ENCODE data around the gene MKX. TPM values are rescaled to one million over a fixed set of nuclear protein-coding genes. Genes with fewer than 3 reads are reported as not detected.

Gene MKX
- total RNA-seq, 1 donor from 2014 or later: 5.2 TPM

- H3K27me3 ChIP-seq (ENCODE audit: control insufficient read depth in 3 of 3, insufficient read depth in 3 of 3, low read length in 3 of 3): no peaks in the 10 kb centered on the region
- no peaks in the 10 kb centered on the region for H3K9me3 ChIP-seq (ENCODE audit: control insufficient read depth in 3 of 3, low read length in 3 of 3)
- H3K36me3 ChIP-seq (ENCODE audit: control insufficient read depth in 3 of 3, insufficient read depth in 3 of 3, low read length in 3 of 3): no peaks in the 10 kb centered on the region
- H3K4me1 ChIP-seq (ENCODE audit: control insufficient read depth in 3 of 3, insufficient read depth in 3 of 3, low read length in 3 of 3): peaks cover 0 to 3% (median 0%) of the 10 kb centered on the region in 3 donors
- no peak overlapping the region for H3K4me3 ChIP-seq (ENCODE audit: low read length in 3 of 3)
- no peak overlapping the region for H3K9ac ChIP-seq (ENCODE audit: low read depth in 1 of 3, low read length in 3 of 3)
- no peak overlapping the region for H3K27ac ChIP-seq (ENCODE audit: low read depth, low read length)
Measured at GRCh38 chr10:27661514-27662286, 83.9 kb downstream of the MKX start.

GRCh38 chr10:27660711-27661110, 84.9 kb downstream of the MKX start:
- H3K27me3 ChIP-seq (ENCODE audit: control insufficient read depth in 3 of 3, insufficient read depth in 3 of 3, low read length in 3 of 3): no peaks in the 10 kb centered on the region
- no peak overlapping the region for H3K4me3 ChIP-seq (ENCODE audit: low read length in 3 of 3)
- H3K9ac ChIP-seq (ENCODE audit: low read depth in 1 of 3, low read length in 3 of 3): no peak overlapping the region
- H3K9me3 ChIP-seq (ENCODE audit: control insufficient read depth in 3 of 3, low read length in 3 of 3): no peaks in the 10 kb centered on the region
- no peaks in the 10 kb centered on the region for H3K36me3 ChIP-seq (ENCODE audit: control insufficient read depth in 3 of 3, insufficient read depth in 3 of 3, low read length in 3 of 3)
- H3K27ac ChIP-seq (ENCODE audit: low read depth, low read length): no peak overlapping the region
- H3K4me1 ChIP-seq (ENCODE audit: control insufficient read depth in 3 of 3, insufficient read depth in 3 of 3, low read length in 3 of 3): peaks cover 0 to 3% (median 0%) of the 10 kb centered on the region in 3 donors

GRCh38 chr10:27660268-27660667, 85.4 kb downstream of the MKX start:
- H3K9ac ChIP-seq (ENCODE audit: low read depth in 1 of 3, low read length in 3 of 3): no peak overlapping the region
- H3K4me1 ChIP-seq (ENCODE audit: control insufficient read depth in 3 of 3, insufficient read depth in 3 of 3, low read length in 3 of 3): peaks cover 0 to 3% (median 0%) of the 10 kb centered on the region in 3 donors
- H3K27ac ChIP-seq (ENCODE audit: low read depth, low read length): no peak overlapping the region
- no peaks in the 10 kb centered on the region for H3K9me3 ChIP-seq (ENCODE audit: control insufficient read depth in 3 of 3, low read length in 3 of 3)
- H3K4me3 ChIP-seq (ENCODE audit: low read length in 3 of 3): no peak overlapping the region
- no peaks in the 10 kb centered on the region for H3K36me3 ChIP-seq (ENCODE audit: control insufficient read depth in 3 of 3, insufficient read depth in 3 of 3, low read length in 3 of 3)
- no peaks in the 10 kb centered on the region for H3K27me3 ChIP-seq (ENCODE audit: control insufficient read depth in 3 of 3, insufficient read depth in 3 of 3, low read length in 3 of 3)

- Histone ChIP-seq H3K4me1 (ENCODE audit: control insufficient read depth in 3 of 3, insufficient read depth in 3 of 3, low read length in 3 of 3) (peaks cover 0 to 3% (median 0%) of the 10 kb centered on the region in 3 donors), H3K27ac (ENCODE audit: low read depth, low read length) (no peak overlapping the region), H3K36me3 (ENCODE audit: control insufficient read depth in 3 of 3, insufficient read depth in 3 of 3, low read length in 3 of 3) (no peaks in the 10 kb centered on the region), H3K9me3 (ENCODE audit: control insufficient read depth in 3 of 3, low read length in 3 of 3) (no peaks in the 10 kb centered on the region), H3K9ac (ENCODE audit: low read depth in 1 of 3, low read length in 3 of 3) (peak overlapping the region in 1 of 3 donors; percentile 20), H3K27me3 (ENCODE audit: control insufficient read depth in 3 of 3, insufficient read depth in 3 of 3, low read length in 3 of 3) (no peaks in the 10 kb centered on the region), H3K4me3 (ENCODE audit: low read length in 3 of 3) (no peak overlapping the region)
Measured at GRCh38 chr10:27659786-27660185, 85.8 kb downstream of the MKX start.

- Histone ChIP-seq H3K9ac (ENCODE audit: low read depth in 1 of 3, low read length in 3 of 3) (no peak overlapping the region), H3K4me3 (ENCODE audit: low read length in 3 of 3) (no peak overlapping the region), H3K36me3 (ENCODE audit: control insufficient read depth in 3 of 3, insufficient read depth in 3 of 3, low read length in 3 of 3) (no peaks in the 10 kb centered on the region), H3K4me1 (ENCODE audit: control insufficient read depth in 3 of 3, insufficient read depth in 3 of 3, low read length in 3 of 3) (peaks cover 0 to 3% (median 0%) of the 10 kb centered on the region in 3 donors), H3K27ac (ENCODE audit: low read depth, low read length) (no peak overlapping the region), H3K9me3 (ENCODE audit: control insufficient read depth in 3 of 3, low read length in 3 of 3) (no peaks in the 10 kb centered on the region), H3K27me3 (ENCODE audit: control insufficient read depth in 3 of 3, insufficient read depth in 3 of 3, low read length in 3 of 3) (no peaks in the 10 kb centered on the region)
Measured at GRCh38 chr10:27658788-27659187, 86.8 kb downstream of the MKX start.

GRCh38 chr10:27655296-27655695, 90.3 kb downstream of the MKX start:
- no peak overlapping the region for H3K9ac ChIP-seq (ENCODE audit: low read depth in 1 of 3, low read length in 3 of 3)
- no peaks in the 10 kb centered on the region for H3K4me1 ChIP-seq (ENCODE audit: control insufficient read depth in 3 of 3, insufficient read depth in 3 of 3, low read length in 3 of 3)
- H3K9me3 ChIP-seq (ENCODE audit: control insufficient read depth in 3 of 3, low read length in 3 of 3): no peaks in the 10 kb centered on the region
- no peaks in the 10 kb centered on the region for H3K27me3 ChIP-seq (ENCODE audit: control insufficient read depth in 3 of 3, insufficient read depth in 3 of 3, low read length in 3 of 3)
- H3K36me3 ChIP-seq (ENCODE audit: control insufficient read depth in 3 of 3, insufficient read depth in 3 of 3, low read length in 3 of 3): no peaks in the 10 kb centered on the region
- no peak overlapping the region for H3K27ac ChIP-seq (ENCODE audit: low read depth, low read length)
- no peak overlapping the region for H3K4me3 ChIP-seq (ENCODE audit: low read length in 3 of 3)

- Histone ChIP-seq H3K27ac (ENCODE audit: low read depth, low read length) (no peak overlapping the region), H3K36me3 (ENCODE audit: control insufficient read depth in 3 of 3, insufficient read depth in 3 of 3, low read length in 3 of 3) (no peaks in the 10 kb centered on the region), H3K27me3 (ENCODE audit: control insufficient read depth in 3 of 3, insufficient read depth in 3 of 3, low read length in 3 of 3) (no peaks in the 10 kb centered on the region), H3K4me3 (ENCODE audit: low read length in 3 of 3) (no peak overlapping the region), H3K9me3 (ENCODE audit: control insufficient read depth in 3 of 3, low read length in 3 of 3) (no peaks in the 10 kb centered on the region), H3K4me1 (ENCODE audit: control insufficient read depth in 3 of 3, insufficient read depth in 3 of 3, low read length in 3 of 3) (no peaks in the 10 kb centered on the region), H3K9ac (ENCODE audit: low read depth in 1 of 3, low read length in 3 of 3) (no peak overlapping the region)
Measured at GRCh38 chr10:27654284-27654683, 91.3 kb downstream of the MKX start.

GRCh38 chr10:27646604-27647175, 98.9 kb downstream of the MKX start:
- no peaks in the 10 kb centered on the region for H3K4me1 ChIP-seq (ENCODE audit: control insufficient read depth in 3 of 3, insufficient read depth in 3 of 3, low read length in 3 of 3)
- no peaks in the 10 kb centered on the region for H3K27me3 ChIP-seq (ENCODE audit: control insufficient read depth in 3 of 3, insufficient read depth in 3 of 3, low read length in 3 of 3)
- H3K9ac ChIP-seq (ENCODE audit: low read depth in 1 of 3, low read length in 3 of 3): no peak overlapping the region
- H3K36me3 ChIP-seq (ENCODE audit: control insufficient read depth in 3 of 3, insufficient read depth in 3 of 3, low read length in 3 of 3): no peaks in the 10 kb centered on the region
- no peaks in the 10 kb centered on the region for H3K9me3 ChIP-seq (ENCODE audit: control insufficient read depth in 3 of 3, low read length in 3 of 3)
- H3K27ac ChIP-seq (ENCODE audit: low read depth, low read length): no peak overlapping the region
- H3K4me3 ChIP-seq (ENCODE audit: low read length in 3 of 3): no peak overlapping the region

GRCh38 chr10:27646194-27646593, 99.4 kb downstream of the MKX start:
- no peak overlapping the region for H3K4me3 ChIP-seq (ENCODE audit: low read length in 3 of 3)
- H3K9me3 ChIP-seq (ENCODE audit: control insufficient read depth in 3 of 3, low read length in 3 of 3): no peaks in the 10 kb centered on the region
- no peaks in the 10 kb centered on the region for H3K36me3 ChIP-seq (ENCODE audit: control insufficient read depth in 3 of 3, insufficient read depth in 3 of 3, low read length in 3 of 3)
- no peak overlapping the region for H3K27ac ChIP-seq (ENCODE audit: low read depth, low read length)
- H3K9ac ChIP-seq (ENCODE audit: low read depth in 1 of 3, low read length in 3 of 3): no peak overlapping the region
- no peaks in the 10 kb centered on the region for H3K4me1 ChIP-seq (ENCODE audit: control insufficient read depth in 3 of 3, insufficient read depth in 3 of 3, low read length in 3 of 3)
- no peaks in the 10 kb centered on the region for H3K27me3 ChIP-seq (ENCODE audit: control insufficient read depth in 3 of 3, insufficient read depth in 3 of 3, low read length in 3 of 3)

GRCh38 chr10:27644307-27644939, 101.2 kb downstream of the MKX start:
- no peaks in the 10 kb centered on the region for H3K4me1 ChIP-seq (ENCODE audit: control insufficient read depth in 3 of 3, insufficient read depth in 3 of 3, low read length in 3 of 3)
- H3K4me3 ChIP-seq (ENCODE audit: low read length in 3 of 3): no peak overlapping the region
- H3K9me3 ChIP-seq (ENCODE audit: control insufficient read depth in 3 of 3, low read length in 3 of 3): no peaks in the 10 kb centered on the region
- no peak overlapping the region for H3K9ac ChIP-seq (ENCODE audit: low read depth in 1 of 3, low read length in 3 of 3)
- H3K27me3 ChIP-seq (ENCODE audit: control insufficient read depth in 3 of 3, insufficient read depth in 3 of 3, low read length in 3 of 3): no peaks in the 10 kb centered on the region
- no peak overlapping the region for H3K27ac ChIP-seq (ENCODE audit: low read depth, low read length)
- H3K36me3 ChIP-seq (ENCODE audit: control insufficient read depth in 3 of 3, insufficient read depth in 3 of 3, low read length in 3 of 3): no peaks in the 10 kb centered on the region

Data from skeletal muscle tissue (tissue), 4 donors.